ENCODE data around the gene DYNLT4. TPM values are rescaled to one million over a fixed set of nuclear protein-coding genes. Genes with fewer than 3 reads are reported as not detected.

DYNLT4 gene
- total and polyA plus RNA-seq, 8 donors, result 0.38 to 25.5 (median 2.5) TPM; not detected in 4

DNA sequence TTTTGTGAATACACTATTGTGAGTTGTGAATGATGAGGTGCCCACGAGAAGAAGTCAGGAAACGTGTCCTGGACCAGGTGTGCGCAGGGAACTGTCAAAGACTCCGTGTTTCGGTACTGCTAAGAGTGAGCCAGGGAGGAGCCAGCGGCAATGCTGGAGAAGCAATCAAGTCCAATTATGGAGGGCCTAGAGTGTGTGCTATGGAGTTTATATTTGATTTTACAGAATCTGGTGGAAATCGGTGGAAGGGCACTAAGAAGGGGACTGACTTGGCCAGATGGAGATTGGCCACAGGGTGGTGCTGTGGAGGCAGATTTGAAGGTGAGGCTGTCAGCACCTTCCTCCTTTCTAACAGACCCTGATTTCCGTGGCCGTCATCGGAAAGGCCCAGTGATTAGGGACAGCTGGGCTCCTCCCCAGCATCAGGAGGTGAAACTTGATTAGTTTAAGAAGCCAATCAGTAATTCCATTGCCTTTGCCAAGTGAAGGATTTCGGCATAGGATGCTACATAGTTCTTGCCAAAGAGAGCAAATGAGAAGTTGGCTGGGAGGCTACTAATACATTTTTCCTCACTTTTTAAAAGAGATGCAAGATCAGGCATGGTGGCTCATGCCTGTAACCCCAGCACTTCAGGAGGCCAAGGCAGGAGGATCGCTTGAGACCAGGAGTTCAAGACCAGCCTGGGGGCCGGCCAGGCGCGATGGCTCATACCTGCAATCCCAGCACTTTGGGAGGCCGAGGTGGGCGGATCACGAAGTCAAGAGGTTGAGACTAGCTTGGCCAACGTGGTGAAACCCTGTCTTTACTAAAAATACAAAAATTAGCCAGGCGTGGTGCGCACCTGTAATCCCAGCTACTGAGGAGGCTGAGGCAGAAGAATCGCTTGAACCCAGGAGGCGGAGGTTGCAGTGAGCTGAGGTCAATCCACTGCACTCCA is 28.9 kb upstream of the DYNLT4 start:
- Histone ChIP-seq H3K4me1 (peaks cover 0 to 5% (median 0%) of the 10 kb centered on the region in 4 donors), H3K4me3 (no peak overlapping the region), H3K9me3 (no peaks in the 10 kb centered on the region), H3K27ac (no peak overlapping the region), H3K27me3 (no peaks in the 10 kb centered on the region), H3K36me3 (no peaks in the 10 kb centered on the region)
- peak in 1 of 3 donors; percentile 45 for TF ChIP-seq POLR2AphosphoS5 (IDR thresholded peaks at IDR 0.05)
- TF ChIP-seq, protein P1, sequence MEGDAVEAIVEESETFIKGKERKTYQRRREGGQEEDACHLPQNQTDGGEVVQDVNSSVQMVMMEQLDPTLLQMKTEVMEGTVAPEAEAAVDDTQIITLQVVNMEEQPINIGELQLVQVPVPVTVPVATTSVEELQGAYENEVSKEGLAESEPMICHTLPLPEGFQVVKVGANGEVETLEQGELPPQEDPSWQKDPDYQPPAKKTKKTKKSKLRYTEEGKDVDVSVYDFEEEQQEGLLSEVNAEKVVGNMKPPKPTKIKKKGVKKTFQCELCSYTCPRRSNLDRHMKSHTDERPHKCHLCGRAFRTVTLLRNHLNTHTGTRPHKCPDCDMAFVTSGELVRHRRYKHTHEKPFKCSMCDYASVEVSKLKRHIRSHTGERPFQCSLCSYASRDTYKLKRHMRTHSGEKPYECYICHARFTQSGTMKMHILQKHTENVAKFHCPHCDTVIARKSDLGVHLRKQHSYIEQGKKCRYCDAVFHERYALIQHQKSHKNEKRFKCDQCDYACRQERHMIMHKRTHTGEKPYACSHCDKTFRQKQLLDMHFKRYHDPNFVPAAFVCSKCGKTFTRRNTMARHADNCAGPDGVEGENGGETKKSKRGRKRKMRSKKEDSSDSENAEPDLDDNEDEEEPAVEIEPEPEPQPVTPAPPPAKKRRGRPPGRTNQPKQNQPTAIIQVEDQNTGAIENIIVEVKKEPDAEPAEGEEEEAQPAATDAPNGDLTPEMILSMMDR (IDR thresholded peaks at IDR 0.05), result peak in 5 of 7 experiments; percentile 56 to 85 (median 76)
- TF ChIP-seq EP300 (IDR thresholded peaks at IDR 0.05), result no peak
- TF ChIP-seq POLR2A (IDR thresholded peaks at IDR 0.05), result no peak
- 63 to 66% (median 66%) methylated on average over 23 of the region's 23 CpGs for WGBS, 5 donors
- peak; percentile 88 to 94 for DNase-seq
- intact Hi-C loops (cut with DNase I; ENCODE audit: low total_unique reads), result loop anchor here (5.0 to 10.0 kb wide), 2 partner anchors 44 to 169 kb away; no protein-coding TSS in a partner anchor

DNA sequence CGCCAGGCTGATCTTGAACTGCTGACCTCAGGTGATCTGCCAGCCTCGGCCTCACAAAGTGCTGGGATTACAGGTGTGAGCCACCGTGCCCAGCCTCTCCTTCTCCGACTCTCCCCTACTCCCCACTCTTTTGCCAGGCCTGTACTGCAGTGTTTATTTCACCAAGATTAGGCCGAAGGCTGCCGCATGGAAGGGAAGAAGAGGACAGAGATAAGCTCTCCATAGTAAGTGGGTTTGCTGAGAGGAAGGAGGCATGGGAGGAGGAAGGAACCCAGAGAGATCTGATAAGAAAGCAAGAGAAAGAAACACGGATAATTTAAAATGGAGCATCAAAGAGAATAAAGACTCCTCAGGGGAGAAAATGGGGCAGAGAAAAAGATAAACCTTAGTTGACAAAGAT is 27.2 kb upstream of the DYNLT4 start:
- no peak for TF ChIP-seq POLR2A (IDR thresholded peaks at IDR 0.05)
- TF ChIP-seq EP300 (IDR thresholded peaks at IDR 0.05), result no peak
- TF ChIP-seq, protein P1 (IDR thresholded peaks at IDR 0.05), result no peak
- TF ChIP-seq POLR2AphosphoS5 (IDR thresholded peaks at IDR 0.05), result no peak
- Histone ChIP-seq H3K9me3 (no peaks in the 10 kb centered on the region), H3K27me3 (no peaks in the 10 kb centered on the region), H3K4me1 (peaks cover 0 to 5% (median 0%) of the 10 kb centered on the region in 4 donors), H3K27ac (no peak overlapping the region), H3K36me3 (no peaks in the 10 kb centered on the region), H3K4me3 (no peak overlapping the region)
- intact Hi-C loops (cut with DNase I; ENCODE audit: low total_unique reads), result loop anchor here (10.0 kb wide), 1 partner anchor 170 kb away; no protein-coding TSS in a partner anchor
- DNase-seq, result no peak
- WGBS, 5 donors, result 34 to 54% (median 46%) methylated on average over 7 of the region's 7 CpGs

DNA sequence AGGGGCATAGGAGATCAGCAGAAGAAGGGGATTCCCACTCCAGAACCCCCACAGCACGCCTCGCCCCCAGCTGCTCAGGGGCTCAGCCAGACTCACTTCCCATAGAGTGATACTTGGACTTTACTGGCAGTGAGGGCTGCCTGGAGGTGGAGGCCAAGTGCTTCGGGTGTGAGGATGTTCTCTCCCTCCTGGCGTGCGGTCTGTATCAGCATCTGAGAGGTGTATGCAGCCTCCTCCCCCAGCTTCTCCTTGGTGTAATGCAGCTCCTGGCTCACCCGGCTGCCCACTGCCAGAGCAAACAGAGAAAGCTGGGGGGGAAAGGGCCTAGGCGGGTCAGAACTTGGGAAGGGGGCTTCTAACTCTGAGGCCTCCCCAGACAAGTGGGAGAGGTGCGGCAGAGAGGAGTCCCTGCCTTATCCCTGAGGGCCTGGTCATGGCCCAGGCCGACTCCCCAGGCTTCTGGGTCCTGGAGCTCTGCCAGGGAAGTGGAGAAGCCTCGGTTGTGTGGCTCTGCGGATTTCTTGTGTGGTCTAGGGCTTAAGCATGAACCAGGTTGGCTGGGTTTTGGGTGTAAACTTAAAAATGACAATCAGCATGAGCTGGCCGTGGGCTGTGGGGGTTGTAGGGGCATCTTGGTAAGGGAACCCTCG is 25.0 kb upstream of the DYNLT4 start:
- H3K36me3 ChIP-seq, result no peaks in the 10 kb centered on the region
- 70 to 77% (median 75%) methylated on average over 11 to 13 of the region's 13 CpGs for WGBS, 5 donors
- H3K27me3 ChIP-seq, result no peaks in the 10 kb centered on the region
- DNase-seq, result no peak
- intact Hi-C loops (cut with DNase I; ENCODE audit: low total_unique reads), result loop anchor here (10.0 kb wide), 1 partner anchor 173 kb away; no protein-coding TSS in a partner anchor
- H3K9me3 ChIP-seq, result no peaks in the 10 kb centered on the region
- peaks cover 0 to 6% (median 5%) of the 10 kb centered on the region in 4 donors for H3K4me1 ChIP-seq
- no peak overlapping the region for H3K4me3 ChIP-seq
- no peak overlapping the region for H3K27ac ChIP-seq
- no peak for TF ChIP-seq POLR2AphosphoS5 (IDR thresholded peaks at IDR 0.05)
- no peak for TF ChIP-seq EP300 (IDR thresholded peaks at IDR 0.05)
- TF ChIP-seq POLR2A (IDR thresholded peaks at IDR 0.05), result no peak
- TF ChIP-seq, protein P1 (IDR thresholded peaks at IDR 0.05), result no peak

DNA sequence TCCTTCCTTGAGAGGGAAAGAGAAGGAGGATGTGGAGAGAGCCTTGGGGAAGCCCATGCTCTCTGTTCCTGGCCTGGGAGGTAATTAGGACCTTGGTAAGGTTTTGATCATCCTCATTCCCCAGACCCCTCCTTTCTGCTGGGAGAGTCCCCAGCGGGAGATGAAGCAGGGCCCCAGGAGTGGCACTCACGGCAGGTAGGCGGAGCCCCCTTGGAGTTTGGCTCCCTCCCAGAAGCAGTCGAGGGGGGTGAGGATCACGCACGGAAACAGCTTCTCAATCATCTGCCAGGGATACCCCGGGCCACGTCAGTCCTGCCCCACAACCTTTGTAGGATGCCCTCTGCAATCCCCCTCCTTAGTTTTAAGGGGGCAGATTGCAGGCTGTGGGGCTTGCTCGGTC is 24.4 kb upstream of the DYNLT4 start:
- H3K4me3 ChIP-seq, result no peak overlapping the region
- no peak for TF ChIP-seq POLR2A (IDR thresholded peaks at IDR 0.05)
- TF ChIP-seq POLR2AphosphoS5 (IDR thresholded peaks at IDR 0.05), result no peak
- TF ChIP-seq, protein P1 (IDR thresholded peaks at IDR 0.05), result no peak
- no peak for TF ChIP-seq EP300 (IDR thresholded peaks at IDR 0.05)
- WGBS, 5 donors, result 35 to 63% (median 44%) methylated on average over 3 to 9 of the region's 9 CpGs
- H3K27ac ChIP-seq, result no peak overlapping the region
- no peak for DNase-seq
- no peaks in the 10 kb centered on the region for H3K9me3 ChIP-seq
- H3K4me1 ChIP-seq, result peaks cover 0 to 11% (median 6%) of the 10 kb centered on the region in 4 donors
- H3K27me3 ChIP-seq, result no peaks in the 10 kb centered on the region
- intact Hi-C loops (cut with DNase I; ENCODE audit: low total_unique reads), result loop anchor here (10.0 kb wide), 1 partner anchor 173 kb away; no protein-coding TSS in a partner anchor
- H3K36me3 ChIP-seq, result no peaks in the 10 kb centered on the region
